ENCODE measurements around the gene PPP1R7. TPM values are rescaled to one million over a fixed set of nuclear protein-coding genes. Genes with fewer than 3 reads are reported as not detected.

PPP1R7 gene
- total RNA-seq, 1 donor from 2014 or later = 55.5 TPM

GRCh38 chr2:241202681-241203080 is 52.4 kb downstream of the PPP1R7 start:
- no peaks in the 10 kb centered on the region for H3K36me3 Mint-ChIP-seq (ENCODE audit: unreplicated experiment)
- DNase-seq (ENCODE audit: extremely low spot score, unreplicated experiment) = no peak
- TF ChIP-seq, protein P1, sequence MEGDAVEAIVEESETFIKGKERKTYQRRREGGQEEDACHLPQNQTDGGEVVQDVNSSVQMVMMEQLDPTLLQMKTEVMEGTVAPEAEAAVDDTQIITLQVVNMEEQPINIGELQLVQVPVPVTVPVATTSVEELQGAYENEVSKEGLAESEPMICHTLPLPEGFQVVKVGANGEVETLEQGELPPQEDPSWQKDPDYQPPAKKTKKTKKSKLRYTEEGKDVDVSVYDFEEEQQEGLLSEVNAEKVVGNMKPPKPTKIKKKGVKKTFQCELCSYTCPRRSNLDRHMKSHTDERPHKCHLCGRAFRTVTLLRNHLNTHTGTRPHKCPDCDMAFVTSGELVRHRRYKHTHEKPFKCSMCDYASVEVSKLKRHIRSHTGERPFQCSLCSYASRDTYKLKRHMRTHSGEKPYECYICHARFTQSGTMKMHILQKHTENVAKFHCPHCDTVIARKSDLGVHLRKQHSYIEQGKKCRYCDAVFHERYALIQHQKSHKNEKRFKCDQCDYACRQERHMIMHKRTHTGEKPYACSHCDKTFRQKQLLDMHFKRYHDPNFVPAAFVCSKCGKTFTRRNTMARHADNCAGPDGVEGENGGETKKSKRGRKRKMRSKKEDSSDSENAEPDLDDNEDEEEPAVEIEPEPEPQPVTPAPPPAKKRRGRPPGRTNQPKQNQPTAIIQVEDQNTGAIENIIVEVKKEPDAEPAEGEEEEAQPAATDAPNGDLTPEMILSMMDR (IDR thresholded peaks at IDR 0.05) = no peak
- no peak overlapping the region for H3K4me3 Mint-ChIP-seq (ENCODE audit: unreplicated experiment)
- no peaks in the 10 kb centered on the region for H3K4me1 Mint-ChIP-seq (ENCODE audit: unreplicated experiment)
- no peaks in the 10 kb centered on the region for H3K27me3 Mint-ChIP-seq (ENCODE audit: unreplicated experiment)
- H3K9me3 Mint-ChIP-seq (ENCODE audit: unreplicated experiment) = no peaks in the 10 kb centered on the region
- no peak overlapping the region for H3K27ac Mint-ChIP-seq (ENCODE audit: unreplicated experiment)

GRCh38 chr2:241203218-241204009 is 53.1 kb downstream of the PPP1R7 start:
- no peak overlapping the region for H3K27ac Mint-ChIP-seq (ENCODE audit: unreplicated experiment)
- H3K36me3 Mint-ChIP-seq (ENCODE audit: unreplicated experiment) = no peaks in the 10 kb centered on the region
- no peaks in the 10 kb centered on the region for H3K9me3 Mint-ChIP-seq (ENCODE audit: unreplicated experiment)
- no peak overlapping the region for H3K4me3 Mint-ChIP-seq (ENCODE audit: unreplicated experiment)
- TF ChIP-seq, protein P1 (IDR thresholded peaks at IDR 0.05) = no peak
- no peak for DNase-seq (ENCODE audit: extremely low spot score, unreplicated experiment)
- H3K4me1 Mint-ChIP-seq (ENCODE audit: unreplicated experiment) = no peaks in the 10 kb centered on the region
- H3K27me3 Mint-ChIP-seq (ENCODE audit: unreplicated experiment) = no peaks in the 10 kb centered on the region

DNA sequence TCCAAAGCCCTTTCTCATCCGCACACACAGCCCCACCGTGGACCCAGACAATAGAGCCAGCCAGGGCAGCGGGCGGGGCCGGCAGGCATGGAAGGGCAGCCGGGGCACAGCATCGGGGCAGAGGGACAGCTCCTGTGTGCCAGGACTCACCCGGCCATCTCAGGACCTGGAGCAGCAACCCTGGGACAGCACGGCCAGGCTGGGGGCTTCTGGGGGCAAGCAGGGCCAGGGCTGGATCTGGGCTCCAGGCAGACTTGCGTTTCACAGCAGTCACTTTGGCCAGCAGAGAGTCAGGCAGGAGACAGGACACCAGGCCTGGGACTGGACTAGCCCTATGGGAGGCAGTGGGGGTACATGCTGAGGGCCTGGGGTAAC is 53.7 kb downstream of the PPP1R7 start:
- H3K4me1 Mint-ChIP-seq (ENCODE audit: unreplicated experiment) = no peaks in the 10 kb centered on the region
- no peak for DNase-seq (ENCODE audit: extremely low spot score, unreplicated experiment)
- no peak overlapping the region for H3K27ac Mint-ChIP-seq (ENCODE audit: unreplicated experiment)
- TF ChIP-seq, protein P1 (IDR thresholded peaks at IDR 0.05) = no peak
- H3K36me3 Mint-ChIP-seq (ENCODE audit: unreplicated experiment) = no peaks in the 10 kb centered on the region
- H3K27me3 Mint-ChIP-seq (ENCODE audit: unreplicated experiment) = no peaks in the 10 kb centered on the region
- H3K9me3 Mint-ChIP-seq (ENCODE audit: unreplicated experiment) = no peaks in the 10 kb centered on the region
- no peak overlapping the region for H3K4me3 Mint-ChIP-seq (ENCODE audit: unreplicated experiment)

- H3K4me1 Mint-ChIP-seq (ENCODE audit: unreplicated experiment) = no peaks in the 10 kb centered on the region
- H3K27ac Mint-ChIP-seq (ENCODE audit: unreplicated experiment) = no peak overlapping the region
- no peaks in the 10 kb centered on the region for H3K36me3 Mint-ChIP-seq (ENCODE audit: unreplicated experiment)
- no peak for DNase-seq (ENCODE audit: extremely low spot score, unreplicated experiment)
- no peaks in the 10 kb centered on the region for H3K9me3 Mint-ChIP-seq (ENCODE audit: unreplicated experiment)
- H3K4me3 Mint-ChIP-seq (ENCODE audit: unreplicated experiment) = no peak overlapping the region
- no peaks in the 10 kb centered on the region for H3K27me3 Mint-ChIP-seq (ENCODE audit: unreplicated experiment)
- TF ChIP-seq, protein P1 (IDR thresholded peaks at IDR 0.05) = no peak
These were observed 54.2 kb downstream of the PPP1R7 start for GRCh38 chr2:241204490-241204889.

DNA sequence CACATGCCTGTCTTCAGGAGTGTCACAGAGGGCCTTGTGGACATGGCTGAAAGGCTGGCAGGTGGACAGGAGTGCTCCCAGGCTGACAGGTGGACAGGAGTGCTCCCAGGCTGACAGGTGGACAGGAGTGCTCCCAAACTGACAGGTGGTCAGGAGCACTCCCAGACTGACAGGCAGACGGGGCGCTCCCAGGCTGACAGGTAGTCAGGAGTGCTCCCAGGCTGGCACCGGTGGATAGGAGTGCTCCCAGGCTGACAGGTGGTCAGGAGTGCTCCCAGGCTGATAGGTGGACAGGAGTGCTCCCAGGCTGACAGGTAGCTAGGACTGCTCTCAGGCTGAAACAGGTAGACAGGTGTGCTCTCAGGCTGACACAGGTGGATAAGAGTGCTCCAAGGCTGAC is 54.8 kb downstream of the PPP1R7 start:
- TF ChIP-seq, protein P1 (IDR thresholded peaks at IDR 0.05) = no peak
- no peaks in the 10 kb centered on the region for H3K9me3 Mint-ChIP-seq (ENCODE audit: unreplicated experiment)

More for the DNA sequence above, 54.8 kb downstream of the PPP1R7 start:
- Mint-ChIP-seq H3K27ac (ENCODE audit: unreplicated experiment) (no peak overlapping the region), H3K4me3 (ENCODE audit: unreplicated experiment) (no peak overlapping the region), H3K36me3 (ENCODE audit: unreplicated experiment) (no peaks in the 10 kb centered on the region), H3K4me1 (ENCODE audit: unreplicated experiment) (no peaks in the 10 kb centered on the region), H3K27me3 (ENCODE audit: unreplicated experiment) (no peaks in the 10 kb centered on the region)
- DNase-seq (ENCODE audit: extremely low spot score, unreplicated experiment) = no peak

All from osteocyte (in vitro differentiated cells).